Islet of Langerhans (tissue), 1 donor: ENCODE data around the gene UBP1.
"Not testable (repeated sequence)": the region's sequence is repeated elsewhere in the genome, so short reads cannot be mapped to it uniquely, and the experiment has no call there.

Experiments used
- FAIRE-seq: peaks from one replicate; lab custom pipeline; 2011; peaks lifted over from hg19 to GRCh38; lab: Jason Lieb, UNC

UBP1 gene

DNA sequence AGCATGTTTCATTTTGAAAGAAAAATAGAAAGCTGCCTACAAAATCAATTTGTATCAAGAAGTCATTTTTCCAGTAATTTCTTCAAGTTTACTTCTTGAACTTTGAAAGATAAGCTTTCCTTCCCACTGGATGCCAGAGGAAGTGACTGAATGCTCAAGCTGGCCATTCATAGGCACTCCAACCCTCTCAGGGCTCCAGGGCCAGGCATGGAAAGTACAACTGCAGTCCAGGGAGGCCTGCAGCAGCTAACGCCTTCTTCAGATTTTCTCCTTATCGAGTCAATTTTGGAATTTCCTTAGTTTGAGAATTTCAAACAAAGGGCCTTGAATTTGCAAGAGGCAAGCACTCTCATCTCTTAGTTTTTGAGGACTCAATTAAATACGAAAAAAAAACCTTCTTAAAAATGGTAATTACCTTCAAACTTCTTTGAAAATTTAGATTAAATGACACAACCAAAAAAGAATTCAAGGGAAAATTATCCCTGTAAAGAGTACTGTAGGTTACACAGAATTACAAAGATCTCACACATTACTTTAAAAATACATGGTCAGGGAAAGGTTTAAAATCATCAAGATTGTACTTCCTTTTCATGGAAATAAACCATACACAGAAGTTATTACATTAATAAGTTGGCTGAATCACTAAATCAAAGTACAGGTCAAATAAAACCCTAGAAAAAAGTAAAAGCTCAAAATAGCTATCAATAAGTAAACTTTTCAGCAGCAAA is 2.5 kb downstream of the UBP1 start:
- FAIRE-seq: no peak

DNA sequence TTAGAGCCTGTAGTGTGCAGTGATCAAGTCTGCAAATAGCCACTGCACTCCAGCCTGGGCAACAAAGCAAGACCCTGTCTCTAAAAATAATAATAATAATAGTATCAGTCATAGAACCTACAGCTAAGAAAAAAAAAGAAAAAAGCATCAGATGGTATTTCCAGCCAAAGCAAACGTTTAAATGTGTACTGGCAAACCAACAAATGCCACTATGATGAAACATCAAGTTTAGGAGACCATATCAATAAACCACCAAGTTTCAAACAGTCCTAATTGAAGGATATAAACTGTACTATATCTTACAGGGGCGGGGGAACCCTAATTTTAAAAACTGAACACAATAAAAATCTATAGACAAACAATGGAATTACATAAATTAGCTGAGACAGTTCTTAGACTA is 6.4 kb downstream of the UBP1 start:
- no peak for FAIRE-seq

DNA sequence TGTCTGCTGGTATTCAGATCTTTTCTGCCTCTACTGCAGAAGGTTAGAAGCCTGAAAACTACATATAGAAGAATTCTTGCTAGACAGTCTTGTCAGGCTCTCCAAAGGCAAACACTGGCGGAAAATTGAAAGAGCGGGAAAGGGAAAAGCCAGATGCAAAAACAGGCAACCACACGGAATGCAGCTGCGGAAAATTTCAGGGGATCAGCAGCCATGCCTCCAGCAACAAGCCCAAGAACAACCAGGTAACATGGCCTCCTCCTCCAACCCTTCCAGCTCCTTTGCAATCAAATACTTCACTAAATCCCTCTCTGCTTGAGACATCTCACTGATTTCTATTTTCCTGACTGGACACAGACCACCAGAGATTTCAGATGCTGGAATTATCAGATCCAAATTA is 9.6 kb downstream of the UBP1 start:
- no peak for FAIRE-seq

DNA sequence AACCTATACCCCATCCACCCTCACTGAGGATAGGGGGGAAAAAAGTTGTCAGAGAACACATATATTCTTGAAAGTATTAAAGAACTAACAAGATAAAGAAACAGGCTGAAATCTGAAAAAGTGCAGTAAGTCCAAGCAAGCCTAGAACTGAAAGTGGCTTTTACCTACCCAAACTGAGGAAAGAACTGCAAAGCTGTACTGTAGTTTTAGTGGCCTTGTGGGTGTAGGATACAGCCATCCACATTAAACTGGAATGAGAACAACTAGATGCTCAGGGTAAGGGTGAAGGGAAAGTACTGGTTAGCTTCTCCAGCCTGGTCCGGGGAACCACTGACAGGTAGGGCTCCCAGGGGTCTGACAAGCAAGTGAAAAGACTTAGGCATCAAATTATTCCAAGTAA is 10.1 kb downstream of the UBP1 start:
- no peak for FAIRE-seq

- not testable (repeated sequence) for FAIRE-seq
These were observed 10.9 kb downstream of the UBP1 start for GRCh38 chr3:33429306-33429705.

DNA sequence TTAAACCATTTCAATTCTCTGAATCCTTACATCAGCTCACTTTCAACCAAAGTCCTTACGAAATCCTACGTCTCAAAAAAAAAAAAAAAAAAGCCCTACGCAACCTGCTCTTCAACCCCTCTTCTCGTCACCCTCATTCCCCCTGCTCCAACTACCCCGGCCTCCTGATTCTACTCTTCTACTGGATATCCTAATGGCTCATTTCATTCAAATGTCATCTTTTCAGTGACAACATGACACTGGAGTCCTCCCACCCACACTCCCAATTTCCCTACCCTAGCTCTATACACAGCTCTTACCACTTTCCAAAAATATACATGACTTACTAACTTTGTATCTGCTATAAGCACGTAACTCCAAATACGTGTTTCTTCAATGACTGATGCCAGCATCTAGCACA is 11.5 kb downstream of the UBP1 start:
- FAIRE-seq: no peak

DNA sequence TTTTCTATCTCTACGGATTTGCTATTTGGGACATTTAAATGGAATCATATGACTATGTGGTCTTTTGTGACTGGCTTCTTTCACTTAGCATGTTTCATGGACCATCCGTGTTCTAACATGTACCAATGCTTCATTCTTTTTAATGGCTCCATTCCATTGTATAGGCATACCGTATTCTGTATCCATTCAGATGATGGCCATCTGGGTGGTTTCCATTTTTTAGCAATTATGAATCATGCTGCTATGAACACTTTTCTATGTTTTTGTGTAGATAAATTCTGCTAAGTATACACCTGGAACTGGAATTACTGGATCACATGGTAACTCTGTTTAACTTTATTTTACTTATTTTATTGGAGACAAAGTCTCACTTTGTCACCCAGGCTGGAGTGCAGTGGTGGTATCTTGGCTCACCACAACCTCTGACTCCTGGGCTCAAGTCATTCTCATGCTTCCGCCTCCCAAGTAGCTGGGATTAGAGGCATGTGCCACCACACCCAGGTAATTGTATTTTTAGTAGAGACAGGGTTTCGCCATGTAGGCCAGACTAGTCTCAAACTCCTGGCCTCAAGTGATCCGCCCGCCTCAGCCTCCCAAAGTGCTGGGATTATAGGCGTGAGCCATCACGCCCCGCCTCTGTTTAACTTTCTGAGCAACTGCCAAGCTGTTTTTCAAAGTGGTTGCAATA is 13.4 kb downstream of the UBP1 start:
- no peak for FAIRE-seq

DNA sequence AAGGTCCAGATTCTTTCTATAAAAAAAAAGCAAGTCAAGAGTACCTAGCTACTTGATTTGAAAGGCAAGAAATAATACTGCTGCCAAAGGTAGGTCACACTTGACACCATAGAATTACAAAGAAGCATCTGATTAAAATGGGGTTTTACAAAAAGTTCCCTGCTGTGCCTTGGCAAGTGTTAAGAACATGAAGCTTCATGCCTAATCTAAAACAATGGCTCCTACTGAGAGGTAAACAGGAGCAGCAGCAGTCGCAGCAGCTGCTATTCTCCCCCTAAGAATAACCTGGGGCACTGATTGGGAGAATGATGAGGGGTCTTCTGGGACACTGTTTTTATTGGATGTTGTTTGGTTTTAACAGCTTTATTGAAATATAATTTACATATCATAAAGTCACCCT is 14.1 kb downstream of the UBP1 start:
- FAIRE-seq: no peak

GRCh38 chr3:33425453-33425852 is 14.8 kb downstream of the UBP1 start:
- no peak for FAIRE-seq

DNA sequence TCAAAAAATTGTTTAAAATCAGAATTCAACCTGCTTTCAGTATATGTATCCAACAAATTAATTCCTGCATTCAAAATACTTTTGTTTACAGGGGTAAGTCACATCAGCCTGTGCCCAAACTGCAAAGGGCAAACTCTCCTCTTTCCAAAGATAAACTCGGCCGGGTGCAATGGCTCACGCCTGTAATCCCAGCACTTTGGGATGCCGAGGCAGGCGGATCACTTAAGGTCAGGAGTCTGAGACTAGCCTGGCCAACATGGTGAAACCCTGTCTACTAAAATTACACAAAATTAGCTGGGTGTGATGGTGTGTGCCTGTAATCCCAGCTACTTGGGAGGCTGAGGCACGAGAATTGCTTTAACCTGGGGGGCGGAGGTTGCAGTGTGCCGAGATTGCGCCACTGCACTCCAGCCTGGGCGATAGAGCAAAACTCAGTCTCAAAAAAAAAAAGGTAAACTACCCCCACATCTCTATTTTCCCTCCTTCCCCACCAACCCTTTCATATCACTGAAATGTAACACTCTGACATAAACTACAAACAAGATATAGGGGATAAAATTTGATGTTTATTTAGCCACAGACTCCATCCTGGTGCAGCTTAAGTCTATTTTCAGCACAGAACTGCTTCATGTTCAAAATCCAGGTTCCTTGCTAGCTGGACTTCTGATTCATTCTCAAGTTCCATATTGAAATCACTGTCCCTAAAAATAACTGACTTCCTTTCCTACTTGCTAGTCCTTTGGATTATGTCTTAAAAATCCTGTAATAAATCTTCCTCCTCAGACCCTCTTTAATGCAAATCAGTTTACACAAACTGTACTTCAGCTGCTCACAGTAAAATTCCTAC is 15.4 kb downstream of the UBP1 start:
- FAIRE-seq: no peak

DNA sequence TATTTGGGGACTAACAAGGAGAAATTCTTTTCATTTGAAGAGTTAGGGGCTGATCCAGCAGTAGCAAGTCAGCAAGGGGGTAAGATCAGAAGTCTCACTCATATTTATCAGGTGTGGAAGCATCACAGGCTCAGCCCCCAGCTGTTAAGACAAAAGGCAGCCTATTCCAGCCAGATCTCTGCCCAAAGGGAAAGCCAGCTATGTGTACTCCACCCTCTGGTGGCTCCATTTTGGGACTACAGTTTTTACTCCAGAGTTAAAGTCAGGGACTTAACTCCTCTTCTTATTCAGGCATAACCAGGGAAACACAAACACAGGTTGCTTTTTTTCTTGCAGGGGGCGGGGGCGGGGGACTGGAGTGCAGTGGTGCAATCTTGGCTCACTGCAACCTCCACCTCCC is 19.2 kb downstream of the UBP1 start:
- no peak for FAIRE-seq

DNA sequence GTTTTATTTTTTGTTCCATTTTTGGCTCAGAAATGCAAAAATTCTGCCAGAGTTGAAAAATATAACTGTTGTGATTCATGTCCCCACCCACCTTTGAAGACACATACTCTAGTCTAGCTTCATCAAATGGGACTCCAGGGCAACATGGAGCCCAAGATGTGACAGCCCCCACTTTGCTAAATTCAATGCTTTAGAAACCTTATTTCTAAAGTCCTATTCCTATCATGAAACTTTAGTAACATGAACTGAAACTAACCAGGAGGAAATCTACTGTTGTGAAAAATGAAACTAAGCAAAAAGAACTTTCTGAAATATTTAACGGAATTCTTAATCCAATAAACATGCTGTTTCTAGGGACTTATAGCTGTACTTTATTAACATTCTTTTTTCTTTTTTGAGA is 20.3 kb downstream of the UBP1 start:
- no peak for FAIRE-seq

DNA sequence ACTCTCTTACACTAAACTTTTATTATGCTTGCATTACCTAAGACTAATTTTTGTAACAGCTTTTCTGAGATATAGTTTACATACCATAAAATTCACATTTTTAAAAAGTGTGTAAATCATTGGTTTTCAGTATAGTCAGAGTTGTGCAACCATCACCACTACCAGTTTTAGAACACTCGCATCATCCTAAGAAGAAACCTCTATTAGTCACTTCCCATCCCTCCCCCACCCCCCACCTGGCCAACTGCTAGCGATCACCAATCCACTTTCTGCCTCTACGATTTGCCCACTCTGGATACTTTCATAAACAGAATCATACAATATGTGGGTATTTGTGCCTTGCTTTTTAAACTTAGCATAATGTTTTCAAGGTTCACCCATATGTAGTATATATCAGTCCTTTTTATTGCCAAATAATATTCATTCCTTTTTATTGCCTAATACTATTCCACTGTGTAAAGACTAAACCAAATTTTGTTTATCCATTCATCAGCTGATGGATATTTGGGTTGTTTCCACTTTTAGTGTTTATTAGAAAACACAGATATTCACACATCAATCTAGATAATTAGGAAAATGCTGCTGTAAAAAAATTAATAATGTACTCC is 23.0 kb downstream of the UBP1 start:
- peak; percentile 41 for FAIRE-seq

DNA sequence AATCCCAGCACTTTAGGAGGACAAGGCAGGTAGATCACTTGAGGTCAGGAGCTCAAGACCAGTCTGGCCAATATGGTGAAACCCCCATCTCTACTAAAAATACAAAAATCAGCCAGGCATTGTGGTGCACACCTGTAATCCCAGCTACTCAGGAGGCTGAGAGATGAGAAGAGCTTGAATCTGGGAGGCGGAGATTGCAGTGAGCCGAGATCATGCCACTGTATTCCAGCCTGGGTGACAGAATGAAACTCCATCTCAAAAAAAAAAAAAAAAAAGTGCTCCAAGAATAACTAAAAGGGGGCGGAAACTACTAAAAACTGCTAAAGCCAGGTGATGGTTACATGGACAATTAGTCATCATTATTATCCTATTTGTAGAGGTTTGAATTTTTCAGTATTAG is 29.4 kb downstream of the UBP1 start:
- not testable (repeated sequence) for FAIRE-seq

- no peak for FAIRE-seq
These were observed 36.4 kb downstream of the UBP1 start for GRCh38 chr3:33403756-33404155.

GRCh38 chr3:33402936-33403335 is 37.3 kb downstream of the UBP1 start:
- no peak for FAIRE-seq

- FAIRE-seq: no peak
These were observed 38.4 kb downstream of the UBP1 start for GRCh38 chr3:33401781-33402180.

GRCh38 chr3:33398410-33398809 is 41.8 kb downstream of the UBP1 start:
- no peak for FAIRE-seq

GRCh38 chr3:33395900-33396299 is 44.3 kb downstream of the UBP1 start:
- FAIRE-seq: no peak

DNA sequence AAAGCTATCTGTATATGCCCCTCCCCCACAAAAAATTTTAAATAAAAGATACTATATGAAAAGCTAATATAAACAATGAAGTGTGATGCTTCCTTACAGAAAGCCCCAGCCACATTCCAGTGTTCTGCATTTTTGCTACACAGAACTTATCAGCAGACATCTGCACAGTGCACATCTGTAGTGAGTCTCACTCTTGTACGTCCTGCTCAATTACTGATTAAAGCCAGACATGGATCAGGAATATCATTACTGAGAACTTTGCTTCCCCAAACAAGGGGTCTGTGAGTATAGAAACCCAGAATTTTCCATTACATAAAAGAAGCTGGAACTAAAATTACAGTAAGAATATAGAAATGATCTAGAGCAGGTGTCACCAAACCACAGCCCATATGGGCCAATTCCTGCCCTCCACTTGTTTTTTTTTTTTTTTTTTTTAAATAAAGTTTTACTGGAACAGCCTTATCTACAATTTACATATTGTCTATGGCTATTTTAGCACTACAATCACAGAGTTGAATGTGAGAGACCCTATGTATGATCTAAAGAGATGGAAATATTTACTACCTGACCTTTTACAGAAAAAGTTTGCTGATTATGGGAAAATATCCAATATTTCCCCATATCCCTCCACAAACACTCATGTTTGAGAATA is 45.7 kb downstream of the UBP1 start:
- FAIRE-seq: no peak

GRCh38 chr3:33392703-33393125 is 47.5 kb downstream of the UBP1 start:
- FAIRE-seq: no peak

GRCh38 chr3:33392144-33392543 is 48.1 kb downstream of the UBP1 start:
- no peak for FAIRE-seq
